Astrocyte of the cerebellum (primary cell): ENCODE results near the gene GHR.
A peak's percentile ranks its signal among the peaks of the same experiment; 100 is the strongest.

Experiments
- DNase-seq: peaks from one replicate; pipeline ENCODE4 v3.0.0-alpha.2; 2011; ENCODE audit warnings: low read depth
- H3K4me3 ChIP-seq: 2 replicates; pipeline ENCODE4 v1.5.1; 2011; ENCODE audit warnings: mild to moderate bottlenecking, low read depth, low read length, moderate library complexity
- CTCF ChIP-seq: IDR thresholded peaks from 2 replicates; pipeline ENCODE4 v1.5.1; 2012; ENCODE audit warnings: low read length, low read depth, moderate library complexity, mild to moderate bottlenecking; ENCODE audit errors: missing control alignments
- in situ Hi-C: cut with HindIII; loops from 2 replicates; pipeline ENCODE4 v1.10.0; 2017; ENCODE audit warnings: low sequenced_read_pairs

The GHR gene

GRCh38 chr5:42749020-42749419 is 325.8 kb downstream of the GHR start:
- no peak for DNase-seq
- TF ChIP-seq CTCF, result no peak
- in situ Hi-C loops, result no loop called here
- H3K4me3 ChIP-seq, result no peak overlapping the region

- TF ChIP-seq CTCF, result no peak
- H3K4me3 ChIP-seq, result no peak overlapping the region
- in situ Hi-C loops, result no loop called here
- DNase-seq, result no peak
Measured at GRCh38 chr5:42750507-42750906, 327.3 kb downstream of the GHR start.

GRCh38 chr5:42751044-42751443 is 327.8 kb downstream of the GHR start:
- no peak overlapping the region for H3K4me3 ChIP-seq
- DNase-seq, result no peak
- in situ Hi-C loops, result no loop called here
- TF ChIP-seq CTCF, result no peak

GRCh38 chr5:42753099-42753498 is 329.9 kb downstream of the GHR start:
- no peak for TF ChIP-seq CTCF
- in situ Hi-C loops, result no loop called here
- H3K4me3 ChIP-seq, result no peak overlapping the region
- no peak for DNase-seq

GRCh38 chr5:42756606-42757601 is 333.7 kb downstream of the GHR start, which contains the start of gene CCDC152:
Gene CCDC152, plus strand, starts transcription at chr5:42756818. Its CDS starts 2,304 bp downstream, at chr5:42759122.
- H3K4me3 ChIP-seq, result peak within 1 kb of the TSS; percentile 39
- DNase-seq, result peak; percentile 28
- in situ Hi-C loops, result no loop called here
- no peak for TF ChIP-seq CTCF

GRCh38 chr5:42759456-42759855 is 336.2 kb downstream of the GHR start:
- in situ Hi-C loops, result no loop called here
- no peak for TF ChIP-seq CTCF
- no peak overlapping the region for H3K4me3 ChIP-seq
- no peak for DNase-seq
